OCI-LY1 (cell line): Measurements from ENCODE around the gene BCLAF3.

Source experiments
- H2AFZ ChIP-seq: fragments of 200-600 bp; sonication (generic), shearing (Covaris generic); 2 replicates; pipeline ENCODE4 v1.6.0; 2014; ENCODE audit warnings: antibody characterized with exemption, mild to moderate bottlenecking, low read length
- H3F3A ChIP-seq: fragments of 200-600 bp; sonication (generic), shearing (Covaris generic); 2 replicates; pipeline ENCODE4 v1.6.0; 2014; ENCODE audit warnings: mild to moderate bottlenecking, antibody characterized with exemption, low read length, moderate library complexity; ENCODE audit not compliant: insufficient read depth
- H3K27ac ChIP-seq: fragments of 200-600 bp; sonication (generic); 2 replicates; pipeline ENCODE4 v1.5.1; 2014; ENCODE audit warnings: low read length, mixed run types, mild to moderate bottlenecking, low read depth; ENCODE audit not compliant: poor library complexity, severe bottlenecking
- H3K27me3 ChIP-seq: fragments of 200-600 bp; sonication (generic); 2 replicates; pipeline ENCODE4 v1.6.0; 2014; ENCODE audit warnings: antibody characterized with exemption, mild to moderate bottlenecking, low read length, moderate library complexity; ENCODE audit not compliant: insufficient read depth
- H3K36me3 ChIP-seq: fragments of 200-600 bp; sonication (generic); 2 replicates; pipeline ENCODE4 v1.6.1; 2014; ENCODE audit warnings: mild to moderate bottlenecking, antibody characterized with exemption, low read length, moderate library complexity, mixed read lengths; ENCODE audit not compliant: insufficient read depth
- H3K4me1 ChIP-seq: fragments of 200-600 bp; sonication (generic); 2 replicates; pipeline ENCODE4 v1.5.1; 2014; ENCODE audit warnings: mild to moderate bottlenecking, low read length, moderate library complexity; ENCODE audit not compliant: insufficient read depth, severe bottlenecking
- H3K4me2 ChIP-seq: fragments of 200-600 bp; sonication (generic), shearing (Covaris generic); 2 replicates; pipeline ENCODE4 v1.6.1; 2014; ENCODE audit warnings: low read length
- H3K4me3 ChIP-seq: fragments of 200-600 bp; sonication (generic); 2 replicates; pipeline ENCODE4 v1.5.1; 2014; ENCODE audit warnings: low read length, low read depth, mild to moderate bottlenecking, mixed read lengths; ENCODE audit not compliant: poor library complexity, severe bottlenecking
- H3K79me2 ChIP-seq: fragments of 200-600 bp; shearing (Covaris generic); 2 replicates; pipeline ENCODE4 v1.6.1; 2016; ENCODE audit warnings: mixed run types, low read length, mixed read lengths; ENCODE audit not compliant: insufficient read depth
- H3K9ac ChIP-seq: fragments of 200-600 bp; sonication (generic), shearing (Covaris generic); 2 replicates; pipeline ENCODE4 v1.6.1; 2014; ENCODE audit warnings: mild to moderate bottlenecking, low read length, mixed read lengths
- H3K9me2 ChIP-seq: fragments of 200-600 bp; sonication (generic), shearing (Covaris generic); 2 replicates; pipeline ENCODE4 v1.6.1; 2014; ENCODE audit warnings: low read depth, mild to moderate bottlenecking, low read length, mixed read lengths
- H3K9me3 ChIP-seq: fragments of 200-600 bp; shearing (Covaris generic); 2 replicates; pipeline ENCODE4 v1.6.1; 2014; ENCODE audit warnings: low read length, mixed read lengths
- H4K20me1 ChIP-seq: fragments of 200-600 bp; sonication (generic), shearing (Covaris generic); 2 replicates; pipeline ENCODE4 v1.6.0; 2016; ENCODE audit warnings: mild to moderate bottlenecking, low read length; ENCODE audit not compliant: insufficient read depth
- CTCF ChIP-seq: fragments of 200-600 bp; sonication (generic), shearing (Covaris generic); IDR thresholded peaks from 2 replicates; pipeline ENCODE4 v1.5.1; 2017; ENCODE audit warnings: mild to moderate bottlenecking, antibody characterized with exemption, low read length, moderate library complexity, mixed read lengths
- EZH2 ChIP-seq: fragments of 200-600 bp; sonication (generic), shearing (Covaris generic); IDR thresholded peaks from 2 replicates; pipeline ENCODE4 v1.8.0; 2017; ENCODE audit warnings: borderline replicate concordance, mixed run types, mild to moderate bottlenecking, antibody characterized with exemption, low read length, moderate library complexity, mixed read lengths

The BCLAF3 gene

GRCh38 chrX:19956923-19957322 is 33.9 kb downstream of the BCLAF3 start:
- Histone ChIP-seq H3K79me2 (no peaks in the 10 kb centered on the region), H3K27me3 (no peaks in the 10 kb centered on the region), H2AFZ (no peak overlapping the region), H3K27ac (no peak overlapping the region), H3K4me1 (peaks cover 5% of the 10 kb centered on the region), H3K9ac (no peak overlapping the region), H3F3A (no peaks in the 10 kb centered on the region), H3K4me3 (no peak overlapping the region), H3K4me2 (no peak overlapping the region), H3K9me2 (no peaks in the 10 kb centered on the region), H3K36me3 (peaks cover 7% of the 10 kb centered on the region; the same call in 1 of the 2 replicates), H4K20me1 (no peaks in the 10 kb centered on the region), H3K9me3 (no peaks in the 10 kb centered on the region)
- TF ChIP-seq EZH2: no peak

- no peak overlapping the region for H3K27ac ChIP-seq
- no peak overlapping the region for H2AFZ ChIP-seq
- peaks cover 5% of the 10 kb centered on the region for H3K4me1 ChIP-seq
- H3K4me2 ChIP-seq: no peak overlapping the region
- TF ChIP-seq CTCF: no peak
- no peaks in the 10 kb centered on the region for H3K79me2 ChIP-seq
- no peaks in the 10 kb centered on the region for H3F3A ChIP-seq
- H3K9me3 ChIP-seq: no peaks in the 10 kb centered on the region
- H3K4me3 ChIP-seq: no peak overlapping the region
- no peak overlapping the region for H3K9ac ChIP-seq
- H3K36me3 ChIP-seq: peaks cover 7% of the 10 kb centered on the region; the same call in 1 of the 2 replicates
- H3K9me2 ChIP-seq: no peaks in the 10 kb centered on the region
- no peaks in the 10 kb centered on the region for H3K27me3 ChIP-seq
- no peaks in the 10 kb centered on the region for H4K20me1 ChIP-seq
Measured at GRCh38 chrX:19956306-19956705, 34.6 kb downstream of the BCLAF3 start.

GRCh38 chrX:19955306-19955705 is 35.6 kb downstream of the BCLAF3 start:
- Histone ChIP-seq H3K9me3 (no peaks in the 10 kb centered on the region), H3K9ac (no peak overlapping the region), H3F3A (no peaks in the 10 kb centered on the region), H3K4me1 (peaks cover 5% of the 10 kb centered on the region), H3K9me2 (no peaks in the 10 kb centered on the region), H3K36me3 (peaks cover 9% of the 10 kb centered on the region; the same call in 1 of the 2 replicates), H3K4me2 (no peak overlapping the region), H4K20me1 (no peaks in the 10 kb centered on the region), H3K79me2 (no peaks in the 10 kb centered on the region), H2AFZ (no peak overlapping the region), H3K27ac (no peak overlapping the region), H3K4me3 (no peak overlapping the region), H3K27me3 (no peaks in the 10 kb centered on the region)
- TF ChIP-seq CTCF (no peak), EZH2 (no peak)

- Histone ChIP-seq H3K9ac (no peak overlapping the region), H3K4me3 (no peak overlapping the region), H3K27me3 (no peaks in the 10 kb centered on the region), H3K4me1 (peaks cover 5% of the 10 kb centered on the region), H2AFZ (no peak overlapping the region), H3K9me2 (no peaks in the 10 kb centered on the region), H3K27ac (no peak overlapping the region), H3K79me2 (no peaks in the 10 kb centered on the region), H3K36me3 (peaks cover 12% of the 10 kb centered on the region; the same call in 1 of the 2 replicates), H3K4me2 (no peak overlapping the region), H4K20me1 (no peaks in the 10 kb centered on the region), H3K9me3 (no peaks in the 10 kb centered on the region), H3F3A (no peaks in the 10 kb centered on the region)
- TF ChIP-seq EZH2: no peak
- TF ChIP-seq CTCF: no peak
Measured at GRCh38 chrX:19954335-19955096, 36.3 kb downstream of the BCLAF3 start.
